SW 1271 (cell line): ENCODE measurements around the gene SLC38A8.

Experiments
- DNase-seq, 2 experiments: peaks; one replicate each; lab custom pipeline; 2025; lab: John Stamatoyannopoulos, UW

Gene SLC38A8

DNA sequence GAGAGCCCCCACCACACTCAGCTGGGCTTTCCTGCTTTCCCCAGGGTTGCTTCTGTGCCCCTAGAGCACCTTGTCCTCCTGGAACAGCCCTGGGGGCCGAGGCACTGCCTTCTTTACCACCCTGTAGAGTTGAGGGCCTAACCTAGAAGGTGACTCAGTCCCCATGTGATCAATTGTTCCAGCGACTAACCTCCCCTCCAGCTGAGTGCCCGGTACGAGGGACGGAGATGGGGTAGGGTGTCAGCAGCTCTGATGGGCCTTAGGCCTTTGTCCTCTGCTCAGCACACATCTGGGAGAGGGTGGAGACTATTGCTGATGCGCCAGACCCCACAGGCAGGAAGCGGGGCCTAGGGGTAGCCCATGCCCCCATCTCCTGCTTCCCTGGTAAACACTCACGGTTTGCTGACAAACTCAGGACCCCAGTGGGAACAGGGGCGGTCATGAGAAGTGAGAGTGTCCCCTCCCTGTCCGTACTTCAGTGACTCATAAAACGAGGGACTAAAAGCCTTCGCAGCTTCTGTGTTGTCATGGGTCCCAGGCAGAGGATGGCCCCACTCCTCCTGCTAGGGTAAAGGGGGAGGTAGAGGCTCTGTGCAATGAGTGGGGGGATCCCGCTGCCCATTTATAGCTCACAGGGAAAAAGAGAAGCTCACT, 41.5 kb downstream of the SLC38A8 start:
- no peak for DNase-seq

DNA sequence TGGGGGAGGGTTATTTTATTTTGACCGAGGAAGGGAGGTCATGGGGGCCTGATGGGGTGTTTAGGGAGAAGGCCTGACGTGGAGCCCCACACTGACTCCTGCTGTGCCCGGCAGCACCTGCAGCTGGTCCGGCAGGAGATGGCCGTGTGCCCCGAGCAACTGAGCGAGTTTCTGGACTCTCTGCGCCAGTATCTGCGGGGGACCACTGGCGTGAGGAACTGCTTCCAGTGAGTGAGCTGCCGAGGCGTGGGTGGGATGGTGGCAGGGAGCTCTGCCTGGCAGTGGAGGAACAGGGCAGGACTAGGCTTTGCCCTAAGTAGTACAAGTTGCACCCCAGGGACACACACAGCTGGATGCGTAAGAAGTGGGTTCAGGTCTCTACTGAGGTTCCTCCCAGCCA, 44.5 kb downstream of the SLC38A8 start:
- no peak for DNase-seq

DNA sequence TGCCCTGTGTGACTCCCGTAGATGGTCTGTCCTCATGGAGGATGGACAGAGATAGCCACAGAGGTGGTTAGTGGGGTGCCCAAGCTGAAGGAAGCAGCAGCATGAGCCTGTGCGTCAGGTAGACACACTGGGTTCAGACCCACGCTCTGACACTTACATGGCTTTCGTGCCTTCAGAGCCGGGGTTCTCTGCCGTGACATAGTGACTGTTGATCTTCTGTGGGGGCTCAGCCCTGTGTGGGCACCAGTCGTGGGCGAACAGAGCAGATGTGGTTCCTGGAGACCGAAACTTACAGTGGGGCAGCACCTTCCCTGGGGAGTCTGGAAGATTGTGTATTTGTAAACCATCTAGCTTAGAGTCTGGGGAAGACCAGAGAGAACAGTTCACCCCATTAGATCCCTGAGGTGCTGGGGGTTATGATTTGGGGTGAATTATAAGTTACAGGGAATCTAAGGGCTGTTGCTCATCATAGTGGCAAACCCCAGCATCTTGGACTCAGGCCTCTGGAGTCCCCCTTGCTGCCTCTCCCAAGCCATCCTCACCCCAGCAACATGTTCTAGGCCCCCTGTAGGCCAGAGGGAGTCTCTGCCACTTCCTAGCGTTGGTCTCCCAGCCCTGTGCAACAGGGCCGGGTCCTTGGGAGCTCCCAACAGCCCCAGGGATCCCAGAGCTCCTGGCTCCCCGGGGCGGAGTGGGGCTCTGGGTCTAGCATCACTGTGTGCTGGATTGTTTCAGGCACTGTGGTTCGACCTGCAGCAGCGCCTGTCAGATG, 45.9 kb downstream of the SLC38A8 start:
- no peak for DNase-seq

DNA sequence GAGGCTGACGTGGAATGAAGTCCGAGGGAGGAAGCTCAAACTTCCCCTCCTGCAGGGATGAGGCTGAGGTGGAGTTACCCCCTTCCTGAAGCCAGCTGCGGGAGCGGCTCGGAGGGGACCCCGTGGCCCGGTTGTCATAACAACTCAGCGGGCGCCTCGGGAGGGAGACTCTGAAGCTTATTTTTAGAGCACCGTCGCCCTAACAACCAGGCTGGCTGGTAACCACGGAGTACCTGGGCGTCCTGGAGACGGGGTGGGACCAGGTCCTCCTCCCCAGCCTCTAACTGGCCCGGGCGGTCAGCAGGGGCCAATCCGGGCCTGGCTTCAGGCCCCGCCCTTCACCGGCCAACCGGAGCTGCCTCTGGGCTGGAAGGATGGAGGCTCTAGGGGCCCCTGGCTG, 46.8 kb downstream of the SLC38A8 start:
- no peak for DNase-seq

DNA sequence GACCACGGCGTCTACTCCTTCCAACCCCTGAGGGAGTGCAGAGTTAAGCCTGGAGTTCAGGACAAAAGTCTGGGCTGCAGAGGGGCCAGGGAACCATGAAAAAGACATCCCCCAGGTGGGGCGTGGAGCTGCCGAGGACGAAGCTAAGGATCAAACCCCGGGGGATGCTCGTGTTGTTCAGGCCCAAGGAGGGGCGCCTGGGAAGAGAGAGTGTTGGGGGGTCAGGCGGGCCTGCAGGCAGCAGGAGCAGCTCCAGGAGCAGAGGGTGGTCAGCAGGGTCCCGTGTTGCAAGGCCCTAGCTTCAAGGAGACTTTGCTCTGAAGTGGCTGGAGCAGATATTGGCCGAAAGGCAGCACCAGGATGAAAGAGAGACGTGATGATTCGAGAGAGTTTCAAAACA, 47.9 kb downstream of the SLC38A8 start:
- DNase-seq: no peak

DNA sequence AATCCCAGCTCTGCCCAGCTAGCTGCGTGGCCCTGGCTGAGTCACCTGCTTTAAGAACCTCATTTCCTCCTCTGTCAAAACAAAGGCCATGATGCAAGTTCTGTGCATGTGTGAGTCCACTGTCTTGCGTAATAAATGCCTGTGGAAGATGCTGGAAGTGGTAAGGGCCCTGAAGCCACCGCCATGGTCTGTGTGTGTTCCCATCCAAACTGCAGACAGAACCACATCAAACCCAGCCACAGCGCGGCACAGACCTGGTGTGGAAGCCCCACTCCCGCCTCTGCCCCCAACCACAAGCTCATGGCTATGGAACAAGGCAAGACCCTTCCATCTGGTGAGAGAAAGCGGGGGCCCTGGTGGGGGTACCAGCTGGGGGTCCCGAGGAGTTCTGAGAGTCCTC, 48.5 kb downstream of the SLC38A8 start:
- peak; percentile 57 to 58 for DNase-seq

DNA sequence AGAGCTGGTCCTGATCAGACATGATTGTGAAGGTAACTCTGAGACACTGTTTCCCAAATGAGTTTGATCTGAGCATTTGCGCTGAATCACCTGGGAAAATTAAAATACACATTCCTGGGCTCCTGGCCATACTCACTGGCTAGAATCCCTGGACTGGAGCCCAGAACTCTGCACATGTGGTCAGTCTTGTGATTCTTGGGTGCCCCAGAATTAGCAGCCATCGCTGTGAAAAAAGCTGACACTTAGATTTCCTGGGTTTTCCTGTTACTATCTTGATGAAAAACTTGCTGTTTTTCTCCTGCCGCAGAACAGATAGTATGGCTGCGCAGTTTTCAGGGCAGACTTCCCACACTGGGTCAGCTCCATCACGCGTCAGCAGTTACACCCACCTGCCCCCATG, 50.0 kb downstream of the SLC38A8 start:
- DNase-seq: no peak

DNA sequence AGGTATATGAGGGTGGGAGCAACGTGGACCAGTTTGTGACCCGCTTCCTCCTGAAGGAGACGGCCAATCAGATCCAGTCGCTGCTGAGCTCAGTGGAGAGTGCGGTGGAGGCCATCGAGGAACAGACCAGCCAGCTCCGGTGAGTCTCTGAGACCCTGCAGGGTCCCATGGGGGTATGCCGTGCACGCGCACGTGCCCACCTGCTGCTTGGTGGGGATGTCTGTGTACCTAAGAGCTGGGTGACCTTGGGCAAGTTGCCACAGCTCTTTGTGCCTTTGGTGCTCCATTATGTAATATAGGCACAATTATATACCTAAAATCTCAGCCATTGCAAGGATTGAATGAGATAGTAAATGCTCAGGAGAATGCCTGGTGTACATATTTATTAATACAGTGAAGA, 52.1 kb downstream of the SLC38A8 start:
- DNase-seq: no peak

DNA sequence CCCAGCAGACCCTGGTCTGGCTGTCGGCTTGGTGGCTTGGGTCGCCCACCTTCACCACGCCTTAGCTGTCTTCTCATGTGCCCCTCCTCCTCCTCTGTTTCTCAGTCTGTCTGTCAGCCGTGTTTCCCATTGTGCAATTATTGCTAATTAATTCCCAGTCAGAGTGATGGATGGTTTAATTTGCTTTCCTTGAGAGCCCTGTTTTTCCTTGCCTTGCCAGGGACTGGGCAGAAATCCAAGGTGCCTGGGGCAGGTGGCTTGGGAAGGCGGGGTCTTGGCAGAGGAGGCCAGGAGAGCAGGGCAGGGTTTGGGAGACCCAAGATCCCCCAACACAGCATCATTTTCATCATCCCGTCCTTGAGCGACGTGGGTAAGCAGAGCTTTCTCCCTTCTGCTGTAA, 53.3 kb downstream of the SLC38A8 start:
- no peak for DNase-seq

DNA sequence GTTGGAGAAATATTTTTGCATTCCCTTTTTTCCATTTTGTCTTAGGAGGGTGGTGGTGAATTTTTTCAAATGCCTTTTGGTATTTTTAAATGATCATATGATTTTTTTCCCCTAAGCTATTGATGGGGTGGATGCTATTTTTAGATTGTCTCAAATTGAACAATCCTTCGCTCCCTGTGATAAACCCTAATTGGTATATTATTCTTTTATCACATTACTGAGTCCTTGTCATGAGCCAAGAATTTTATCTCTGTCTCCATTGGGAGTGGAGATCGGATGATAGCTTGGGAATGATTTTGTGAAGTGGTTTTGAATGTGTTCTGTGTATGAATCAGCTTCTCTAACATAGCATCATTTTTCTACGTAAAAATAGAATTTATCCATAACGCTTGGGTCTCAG, 59.1 kb downstream of the SLC38A8 start:
- no peak for DNase-seq

DNA sequence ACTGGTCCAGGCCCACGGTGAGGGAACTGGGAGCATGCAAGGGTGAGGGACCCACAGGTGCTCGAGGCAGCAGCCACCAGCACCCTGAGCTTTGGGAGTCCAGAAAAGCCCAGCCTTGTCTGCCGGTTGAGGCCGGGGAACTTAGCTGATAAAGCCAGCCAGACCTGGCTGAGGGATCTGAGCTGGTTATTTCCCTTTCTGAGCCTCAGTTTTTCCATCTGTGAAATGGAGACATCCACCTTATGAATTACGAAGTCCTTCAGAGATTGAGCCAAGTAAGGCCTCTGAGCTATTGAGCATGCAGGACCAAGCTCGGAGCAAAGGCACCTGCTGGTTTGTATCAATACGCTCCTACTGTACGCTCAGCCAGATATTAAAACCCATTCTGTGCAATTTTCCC, 60.8 kb downstream of the SLC38A8 start:
- DNase-seq: no peak

DNA sequence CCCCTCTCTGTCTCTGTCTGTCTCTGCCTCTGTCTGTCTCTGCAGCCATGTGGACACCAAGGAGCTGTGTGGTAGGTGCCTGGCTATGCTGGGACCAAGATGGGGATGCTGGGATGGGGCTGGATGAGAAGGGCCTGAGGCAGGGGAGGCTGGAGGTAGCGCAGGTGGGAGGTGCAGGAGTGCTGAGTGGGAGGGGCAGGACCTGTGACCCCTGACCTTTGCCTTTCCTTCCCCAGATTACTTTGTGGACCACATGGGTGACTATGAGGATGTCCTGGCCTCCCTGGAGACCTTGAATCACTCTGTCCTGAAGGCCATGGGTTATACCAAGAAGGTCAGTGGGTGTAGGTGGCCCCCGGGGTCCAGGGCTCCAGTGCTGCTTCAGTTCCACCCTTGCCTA, 61.8 kb downstream of the SLC38A8 start:
- DNase-seq: no peak

DNA sequence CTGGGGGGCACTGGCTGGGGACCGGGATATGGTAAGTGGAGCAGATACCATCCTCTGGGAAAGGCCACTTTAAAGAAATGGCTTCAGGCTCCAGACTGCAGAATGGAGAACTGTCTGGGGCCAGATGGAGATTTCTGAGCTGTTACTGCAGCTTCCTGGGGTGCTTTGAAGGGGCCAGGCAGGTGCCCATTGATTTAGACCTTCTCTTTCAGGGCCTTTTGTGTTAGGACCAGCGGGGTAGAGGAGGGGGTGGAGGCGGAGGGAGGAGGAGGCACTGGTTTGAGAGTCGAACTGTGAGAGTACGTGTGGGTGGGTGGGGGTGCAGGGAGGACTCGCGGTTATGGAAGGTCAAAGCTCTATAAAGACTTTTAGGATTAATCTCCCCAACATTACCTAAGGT, 63.2 kb downstream of the SLC38A8 start:
- DNase-seq: no peak

DNA sequence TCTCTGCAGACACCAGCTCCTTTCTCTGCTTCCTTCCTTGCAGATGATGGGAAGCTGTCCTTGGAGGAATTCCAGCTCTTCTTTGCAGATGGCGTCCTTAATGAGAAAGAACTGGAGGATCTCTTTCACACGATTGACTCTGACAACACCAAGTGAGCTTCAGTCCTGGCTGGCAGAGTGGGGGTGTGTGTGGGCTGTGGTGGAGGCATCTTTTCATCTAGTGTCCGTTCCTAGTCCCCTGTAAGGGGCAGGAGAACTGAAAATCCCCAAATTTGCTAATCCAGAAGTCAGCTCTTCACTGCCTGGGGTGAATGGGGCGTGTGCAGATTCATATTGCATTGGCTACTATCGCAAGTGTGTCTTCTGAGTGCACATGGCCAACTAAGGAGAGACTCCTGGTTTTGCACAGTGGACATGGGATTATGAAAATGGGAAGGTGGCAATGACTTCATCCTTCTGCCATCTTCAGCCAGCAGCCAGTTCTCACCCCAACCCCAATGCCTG, 64.1 kb downstream of the SLC38A8 start:
- no peak for DNase-seq

DNA sequence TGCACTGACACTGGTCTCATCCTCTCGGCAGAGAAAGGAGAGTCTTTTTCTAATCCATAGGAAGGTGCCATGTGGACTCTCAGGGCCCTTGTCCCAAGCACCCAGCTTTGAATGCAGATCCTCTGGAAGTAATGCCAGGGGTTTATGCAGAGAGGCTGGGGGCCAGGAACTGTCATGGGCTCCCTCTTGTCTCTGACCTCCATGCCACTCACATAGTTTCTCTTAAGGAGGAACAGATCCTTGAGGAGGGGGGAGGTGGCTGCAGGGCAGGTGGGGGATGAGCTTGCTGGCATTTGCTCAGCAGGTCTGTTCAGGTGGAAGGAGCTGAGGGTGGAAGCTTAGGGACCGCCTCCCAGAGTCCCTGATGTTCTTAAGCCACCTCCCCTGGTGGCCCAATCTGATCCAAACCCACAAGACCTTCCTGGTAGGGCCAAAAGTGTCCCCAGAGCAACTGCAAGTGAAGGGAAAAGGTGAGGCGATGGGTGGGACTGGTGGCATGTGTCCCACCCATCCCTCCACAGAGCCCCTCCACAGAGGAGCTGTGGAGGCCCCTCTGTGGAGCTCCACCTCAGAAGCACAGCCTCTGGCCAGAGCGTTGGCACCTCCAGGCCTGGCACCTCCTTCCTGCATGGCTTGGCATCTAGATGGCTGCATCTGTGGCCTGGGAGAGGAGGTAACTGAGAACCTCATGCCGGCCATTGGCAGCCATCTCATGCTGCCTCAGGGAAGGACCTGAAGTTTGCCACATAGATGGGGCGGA, 65.4 kb downstream of the SLC38A8 start:
- DNase-seq: no peak

DNA sequence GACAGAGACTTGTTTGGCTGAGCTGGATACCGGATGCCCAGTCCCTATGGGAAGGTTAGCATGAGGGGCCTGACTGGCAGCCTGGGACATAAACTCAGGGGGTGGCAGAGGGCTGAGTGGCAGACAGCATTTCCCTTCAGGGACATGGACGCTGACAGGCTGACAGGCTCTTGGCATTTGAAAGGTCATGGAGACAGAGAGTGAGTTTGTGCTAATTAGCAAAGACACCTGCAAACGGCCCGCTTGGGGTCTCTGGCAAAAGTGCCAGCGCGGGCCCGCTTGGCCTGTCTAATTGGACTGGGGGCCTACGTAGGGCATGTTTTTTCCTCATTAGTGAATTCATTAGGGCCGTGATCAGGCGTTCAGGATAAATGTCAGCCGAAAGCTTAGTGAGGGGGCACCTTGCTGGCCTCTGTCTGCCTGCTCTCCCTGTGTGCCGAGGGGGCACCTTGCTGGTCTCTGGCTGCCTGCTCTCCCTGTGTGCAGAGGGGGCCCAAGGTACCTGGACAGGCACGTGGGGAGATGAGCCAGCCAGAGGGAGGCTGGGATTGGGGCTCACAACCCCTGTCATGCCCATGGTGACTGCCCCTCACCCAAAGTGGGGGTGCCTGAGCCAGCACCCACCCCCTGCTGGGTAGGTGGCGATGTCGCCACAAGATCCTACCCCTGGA, 66.9 kb downstream of the SLC38A8 start:
- no peak for DNase-seq

DNA sequence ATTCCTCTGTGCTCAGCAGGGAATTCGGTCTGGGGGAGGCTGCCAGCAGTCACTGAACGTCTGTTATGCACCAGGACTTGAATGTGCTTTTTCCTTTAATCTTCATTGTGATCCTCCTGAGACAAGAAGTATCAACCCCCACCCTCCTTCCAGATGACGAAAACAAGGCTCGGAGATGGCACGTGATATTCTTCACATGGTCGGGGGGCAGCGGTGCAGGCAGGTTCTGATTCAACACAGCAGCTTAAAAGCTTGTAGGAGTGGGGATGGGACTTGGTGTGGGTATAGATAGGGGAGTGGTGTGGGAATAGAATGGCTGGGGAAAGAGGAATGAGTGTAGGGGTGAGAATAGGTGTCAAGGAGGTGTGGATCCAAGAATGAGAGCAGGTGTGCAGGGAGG, 68.1 kb downstream of the SLC38A8 start:
- DNase-seq: no peak

DNA sequence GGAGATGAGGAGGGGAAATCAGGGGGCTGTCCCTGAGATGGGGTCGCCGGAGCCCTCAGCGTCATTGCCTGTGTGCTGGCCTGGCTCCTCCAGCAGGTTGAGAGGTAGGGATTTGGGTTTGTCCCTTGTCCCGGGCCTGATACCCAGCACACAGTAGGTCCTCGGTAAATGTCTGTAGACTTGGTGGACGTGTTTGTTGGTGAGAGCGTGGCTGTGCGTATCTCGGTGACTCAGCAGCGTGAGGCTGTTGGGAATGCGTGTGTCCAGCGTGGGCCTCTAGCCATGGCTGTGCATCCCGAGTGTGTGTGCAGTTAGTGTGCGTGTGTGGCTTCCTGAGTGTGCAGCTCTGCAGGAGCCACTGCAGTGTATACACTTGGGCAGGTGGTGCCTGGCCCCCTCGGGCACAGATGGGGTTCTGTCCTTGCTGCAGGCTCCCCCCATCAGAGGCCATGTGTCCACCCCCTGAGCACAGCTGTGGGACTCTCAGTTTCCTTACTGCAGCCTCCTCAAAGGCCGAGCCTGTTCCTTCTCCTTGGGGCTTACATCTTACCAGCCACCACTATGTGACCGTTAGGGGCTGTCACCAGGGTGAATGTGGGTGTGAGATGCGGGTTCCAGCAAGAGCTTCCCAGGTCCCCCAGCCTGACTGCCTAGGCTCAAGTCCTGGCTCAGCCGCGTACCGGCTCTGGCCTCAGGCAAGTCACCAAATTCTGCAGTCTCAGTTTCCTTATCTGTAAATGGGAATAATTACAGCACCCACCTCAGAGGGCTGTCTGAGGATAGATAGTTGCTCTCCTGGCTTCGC, 68.8 kb downstream of the SLC38A8 start:
- no peak for DNase-seq

DNA sequence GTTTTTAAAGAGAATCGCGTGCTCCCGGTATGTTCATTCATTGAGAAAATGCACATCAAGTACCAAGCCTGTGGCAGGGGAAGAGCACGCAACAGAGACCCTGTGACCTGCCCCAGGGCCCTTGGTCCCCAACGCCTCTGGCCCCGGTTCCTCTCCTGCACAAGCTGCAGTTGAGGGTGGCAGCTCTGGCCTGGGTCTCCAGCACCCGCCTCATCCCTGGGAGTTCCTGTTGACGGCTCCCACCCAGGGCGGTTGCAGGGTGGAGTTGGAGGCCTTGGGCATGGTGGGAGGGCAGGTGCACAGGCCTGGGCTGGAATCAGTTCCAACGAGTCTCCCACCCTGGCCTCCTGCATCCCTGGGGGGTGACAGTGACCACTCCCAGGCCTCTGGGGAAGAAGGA, 69.5 kb downstream of the SLC38A8 start:
- DNase-seq: no peak

DNA sequence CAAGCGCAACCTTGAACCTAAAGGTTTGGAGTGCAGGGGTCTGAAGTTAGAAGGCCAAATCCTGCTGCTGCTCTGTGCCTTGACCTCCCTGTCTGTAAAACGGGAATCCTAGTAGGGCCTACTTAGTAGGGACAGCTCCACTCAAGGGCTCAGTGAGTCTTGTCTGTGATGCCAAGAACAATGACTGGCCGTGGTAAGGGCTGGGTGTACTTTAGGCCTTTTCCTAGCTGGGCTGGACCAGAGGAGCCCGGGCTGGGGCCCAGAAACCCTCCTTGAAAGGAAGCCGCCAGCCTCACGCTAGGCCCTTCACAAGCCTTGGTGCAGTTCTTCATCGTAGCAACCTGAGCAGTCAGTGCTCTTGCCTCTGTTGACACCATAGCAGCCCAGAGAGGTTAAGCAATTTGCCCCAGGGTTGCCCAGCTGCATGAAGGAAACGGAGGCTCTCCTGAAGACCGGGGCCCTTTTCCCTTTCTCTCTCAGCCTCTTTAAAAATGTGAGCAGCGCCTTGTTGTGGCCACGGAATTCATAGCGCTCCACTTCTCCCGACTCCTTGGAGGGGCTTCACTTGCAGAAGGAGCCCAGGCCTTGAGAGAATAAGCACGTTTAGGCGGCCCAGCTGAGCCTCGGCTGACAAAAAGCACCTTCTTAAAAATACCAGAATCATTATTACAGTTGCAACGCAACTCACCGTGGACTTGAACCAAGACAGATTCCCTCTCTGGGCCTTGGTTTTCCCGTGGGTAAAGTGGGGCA, 70.2 kb downstream of the SLC38A8 start:
- no peak for DNase-seq
